ENCODE measurements around the gene GUCY1B1. TPM values are rescaled to one million over a fixed set of nuclear protein-coding genes. Genes with fewer than 3 reads are reported as not detected.
"Not testable (repeated sequence)": the region's sequence is repeated elsewhere in the genome, so short reads cannot be mapped to it uniquely, and the experiment has no call there.

Gene GUCY1B1
- total RNA-seq, 1 donor from 2014 or later, result 31.3 TPM

DNA sequence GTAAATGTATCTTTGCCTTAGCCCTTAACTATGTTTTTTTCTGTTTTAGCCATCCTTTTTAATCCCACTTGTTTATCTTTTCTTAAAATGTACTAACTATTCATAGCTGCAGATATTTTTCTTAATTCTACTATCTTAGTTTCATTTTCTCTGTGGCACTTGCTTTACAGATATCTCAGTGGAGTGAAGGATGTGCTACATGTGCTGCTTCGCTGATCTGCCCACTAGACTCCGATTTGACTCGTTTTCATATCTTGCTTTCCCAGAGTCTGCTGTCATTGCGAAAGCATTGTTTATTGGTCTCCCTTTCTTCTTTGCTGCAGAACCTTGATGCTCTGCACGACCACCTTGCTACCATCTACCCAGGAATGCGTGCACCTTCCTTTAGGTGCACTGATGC is 30.6 kb downstream of the GUCY1B1 start:
- no peak for ATAC-seq
- no peak for DNase-seq
- intact Hi-C loops (cut with micrococcal nuclease), result loop anchor here (10.0 kb wide), 1 partner anchor 385 kb away; no protein-coding TSS in a partner anchor

DNA sequence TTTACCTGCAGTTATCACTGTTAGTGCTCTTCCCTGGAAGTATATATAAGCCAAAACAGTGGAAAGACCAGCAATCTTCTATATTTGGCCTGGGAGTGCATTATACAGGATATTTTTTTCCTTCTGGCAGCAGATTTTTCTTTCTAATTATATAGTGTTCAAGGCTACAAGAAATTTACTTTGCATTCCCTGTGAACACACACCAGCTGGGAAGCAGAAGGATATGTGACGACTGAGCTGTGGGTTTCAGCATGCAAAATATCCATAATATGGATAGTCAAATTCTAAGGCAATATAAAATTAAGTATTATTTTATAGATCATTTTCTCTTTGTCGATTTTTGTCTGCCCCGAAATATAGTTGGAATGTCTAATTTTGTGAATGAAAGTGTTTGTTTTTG is 31.2 kb downstream of the GUCY1B1 start:
- DNase-seq (no peak), ATAC-seq (no peak)
- intact Hi-C loops (cut with micrococcal nuclease), result loop anchor here (10.0 kb wide), 1 partner anchor 385 kb away; no protein-coding TSS in a partner anchor

DNA sequence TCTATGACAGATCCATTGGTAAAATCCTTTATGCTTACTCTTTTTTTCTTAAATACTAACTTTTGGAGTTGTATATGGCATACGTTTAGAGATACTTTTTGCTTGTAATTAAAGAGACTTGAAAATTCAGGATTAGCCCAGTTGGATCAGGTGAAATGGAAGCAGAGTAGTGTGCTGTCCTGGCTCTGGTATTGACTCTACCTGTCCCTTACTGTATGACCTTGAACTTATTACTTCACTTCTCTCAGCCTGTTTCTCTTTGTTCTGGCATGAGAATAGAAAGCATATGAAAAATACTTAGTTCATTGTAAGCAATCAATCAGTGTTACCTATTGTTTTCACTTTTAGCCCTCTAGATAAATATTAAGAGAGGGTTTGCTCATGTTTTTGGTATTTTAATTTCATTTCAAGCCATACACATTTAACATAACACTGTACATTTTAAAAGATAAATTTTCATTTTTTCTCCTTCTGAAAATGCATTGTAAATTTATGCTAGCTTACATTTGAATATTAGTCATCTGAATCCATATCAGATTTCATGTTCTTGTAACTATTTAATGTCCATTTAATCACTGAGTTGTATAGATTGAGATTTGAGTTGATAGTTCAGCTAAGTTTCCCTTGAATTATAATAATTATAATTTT is 35.9 kb downstream of the GUCY1B1 start:
- no peak for ATAC-seq
- intact Hi-C loops (cut with micrococcal nuclease), result no loop called here

DNA sequence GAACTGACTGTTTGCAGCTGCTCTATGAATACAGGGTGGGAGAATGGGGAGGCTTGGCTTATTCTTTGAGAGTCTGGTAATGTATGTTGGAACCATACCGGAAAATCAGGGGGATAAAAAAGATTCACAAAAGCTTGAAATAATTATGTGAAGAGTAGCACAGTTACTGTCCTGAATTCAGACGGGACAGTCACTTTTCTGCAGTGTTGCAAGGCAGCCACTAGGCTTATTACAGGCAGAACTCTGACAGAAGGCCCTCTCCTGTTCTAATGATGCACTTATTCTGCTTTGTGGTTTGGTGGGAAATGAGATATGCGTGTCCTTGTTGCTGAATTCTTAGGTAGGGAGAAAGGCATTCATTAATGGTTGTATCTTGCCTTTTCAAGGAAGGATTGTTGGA is 37.2 kb downstream of the GUCY1B1 start:
- DNase-seq, result no peak
- no peak for ATAC-seq
- intact Hi-C loops (cut with micrococcal nuclease), result no loop called here

More for the DNA sequence above, 35.9 kb downstream of the GUCY1B1 start:
- no peak for DNase-seq

DNA sequence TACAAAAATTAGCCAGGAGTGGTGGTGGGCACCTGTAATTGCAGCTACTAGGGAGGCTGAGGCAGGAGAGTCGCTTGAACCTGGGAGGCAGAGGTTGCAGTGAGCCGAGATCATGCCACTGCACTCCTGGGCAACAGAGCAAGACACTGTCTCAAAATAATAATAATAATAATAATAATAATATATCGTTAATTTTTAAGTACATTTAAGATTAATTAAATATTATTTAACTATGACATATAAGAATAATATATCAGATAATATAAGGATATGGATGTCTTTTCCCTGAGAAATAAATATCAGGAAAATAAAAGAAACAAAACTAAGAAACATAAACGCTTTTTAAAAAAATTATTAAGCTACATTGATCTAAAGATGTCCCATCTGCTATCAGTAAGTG is 38.8 kb downstream of the GUCY1B1 start:
- DNase-seq; ATAC-seq; intact Hi-C loops (cut with micrococcal nuclease): not testable (repeated sequence)

DNA sequence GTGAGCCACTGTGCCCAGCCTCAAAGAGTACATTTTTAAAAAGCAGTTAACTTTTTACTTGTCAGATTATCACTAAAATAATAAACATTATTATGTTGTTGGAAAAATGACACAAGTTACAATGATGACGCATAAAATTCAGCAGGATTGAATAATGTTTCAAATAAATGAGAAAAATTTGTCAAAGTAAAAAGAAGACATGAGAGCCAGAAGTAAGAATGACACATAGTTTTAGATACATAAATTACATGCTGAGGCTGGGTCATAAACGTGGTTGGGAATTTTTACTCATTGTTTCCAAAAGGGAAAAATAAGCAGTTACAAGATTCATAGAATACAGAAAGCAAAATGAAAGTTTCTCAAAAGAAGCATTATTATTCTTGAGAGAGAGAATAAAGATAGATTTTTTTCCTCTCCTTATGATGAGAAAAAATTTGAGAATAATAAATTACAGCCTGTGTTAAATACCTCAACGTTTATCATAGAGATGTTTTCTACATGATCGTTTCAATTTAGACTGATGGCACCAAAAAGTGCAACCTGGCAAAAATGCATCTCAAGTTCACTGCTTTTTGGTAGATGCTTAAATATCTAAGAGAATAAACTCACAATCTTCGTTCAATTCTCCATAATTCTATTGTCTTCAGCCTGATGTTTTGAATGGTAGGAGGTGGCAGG is 40.4 kb downstream of the GUCY1B1 start:
- intact Hi-C loops (cut with micrococcal nuclease), result no loop called here
- DNase-seq, result no peak
- no peak for ATAC-seq

DNA sequence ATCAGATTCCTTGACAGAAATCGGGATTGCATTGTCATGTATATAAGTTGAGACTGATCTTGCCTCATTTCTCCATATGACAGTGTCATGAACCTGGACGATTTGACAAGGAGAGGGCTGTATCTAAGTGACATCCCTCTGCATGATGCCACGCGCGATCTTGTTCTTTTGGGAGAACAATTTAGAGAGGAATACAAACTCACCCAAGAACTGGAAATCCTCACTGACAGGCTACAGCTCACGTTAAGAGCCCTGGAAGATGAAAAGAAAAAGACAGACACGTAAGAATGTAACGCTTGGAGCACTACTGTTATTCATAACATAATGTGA is 40.9 kb downstream of the GUCY1B1 start:
- ATAC-seq (no peak), DNase-seq (no peak)
- intact Hi-C loops (cut with micrococcal nuclease), result loop anchor here (10.0 kb wide), 1 partner anchor 155 kb away; the partner anchor contains the start of gene CTSO

DNA sequence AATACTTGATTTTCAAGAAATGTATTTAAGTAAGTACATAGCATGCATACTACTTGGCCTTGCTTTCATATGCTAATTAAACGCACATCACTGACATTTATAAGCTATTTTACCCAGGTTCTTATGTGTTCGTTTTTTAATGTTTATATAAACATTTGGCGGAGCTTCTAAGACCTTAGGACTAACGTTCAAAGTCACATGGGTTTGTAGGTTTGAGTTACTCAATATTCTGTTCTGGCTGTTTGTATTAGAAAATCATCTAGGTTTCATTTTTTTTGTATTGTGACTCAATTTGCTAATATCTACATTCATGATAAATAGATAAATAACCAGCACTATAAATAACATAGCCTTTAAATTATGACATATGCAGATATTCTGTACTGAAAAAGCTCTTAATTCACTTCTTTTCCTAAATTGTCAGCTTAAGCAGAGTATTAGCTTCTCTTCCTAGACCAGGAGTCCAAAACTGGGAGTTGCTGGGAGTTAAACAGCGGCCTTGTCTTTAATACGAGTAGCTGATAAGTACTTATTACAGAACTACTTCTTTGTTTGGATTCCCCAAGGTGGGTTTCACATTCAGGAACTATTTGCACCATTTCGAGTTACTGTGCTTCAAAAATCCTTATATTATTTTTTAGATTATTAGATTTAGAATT is 42.0 kb downstream of the GUCY1B1 start:
- DNase-seq (no peak), ATAC-seq (no peak)
- intact Hi-C loops (cut with micrococcal nuclease), result loop anchor here (10.0 kb wide), 1 partner anchor 154 kb away; the partner anchor contains the start of gene CTSO

DNA sequence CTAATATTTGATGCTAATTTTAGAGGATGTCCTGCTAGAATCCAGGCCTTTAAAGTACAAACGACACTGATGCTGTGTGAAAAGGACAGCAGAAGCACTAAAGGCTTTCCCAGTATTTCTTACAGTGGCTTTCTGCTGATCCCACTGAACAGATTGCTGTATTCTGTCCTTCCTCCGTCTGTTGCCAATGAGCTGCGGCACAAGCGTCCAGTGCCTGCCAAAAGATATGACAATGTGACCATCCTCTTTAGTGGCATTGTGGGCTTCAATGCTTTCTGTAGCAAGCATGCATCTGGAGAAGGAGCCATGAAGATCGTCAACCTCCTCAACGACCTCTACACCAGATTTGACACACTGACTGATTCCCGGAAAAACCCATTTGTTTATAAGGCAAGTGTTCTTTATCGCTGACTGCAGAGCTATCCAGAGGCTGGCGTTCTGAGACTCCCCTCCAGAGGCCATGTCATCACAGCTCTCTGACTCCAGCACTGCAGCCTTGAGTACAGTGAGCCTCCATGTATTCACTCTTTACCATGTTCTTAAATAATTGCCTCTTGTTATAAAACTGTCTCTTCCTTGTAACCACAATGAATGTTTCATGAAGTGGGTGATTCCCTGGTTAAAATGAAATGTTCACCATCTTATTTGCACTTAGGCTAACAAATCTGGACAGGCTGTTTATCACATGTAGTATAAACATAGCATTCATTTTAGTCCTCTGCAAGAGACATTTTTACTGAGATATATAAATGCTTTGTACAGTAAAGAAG is 43.6 kb downstream of the GUCY1B1 start:
- ATAC-seq (no peak), DNase-seq (no peak)
- intact Hi-C loops (cut with micrococcal nuclease), result loop anchor here (10.0 kb wide), 1 partner anchor 152 kb away; the partner anchor contains the start of gene CTSO

DNA sequence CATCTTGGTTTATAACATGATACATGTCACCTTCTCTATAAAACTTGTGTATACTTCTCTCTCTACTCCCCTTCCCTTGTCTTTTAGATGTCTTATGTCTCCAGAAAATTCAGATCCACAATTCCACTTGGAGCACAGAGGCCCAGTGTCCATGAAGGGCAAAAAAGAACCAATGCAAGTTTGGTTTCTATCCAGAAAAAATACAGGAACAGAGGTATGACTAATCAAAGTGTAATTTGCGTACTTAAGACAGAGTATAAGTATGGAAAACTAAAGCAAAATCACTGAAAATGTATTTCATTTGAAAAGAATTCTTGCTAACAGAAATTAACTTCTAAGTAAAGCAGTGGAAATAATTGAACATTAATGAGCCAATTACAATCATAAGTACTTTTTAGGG is 46.2 kb downstream of the GUCY1B1 start:
- ATAC-seq (no peak), DNase-seq (no peak)
- intact Hi-C loops (cut with micrococcal nuclease), result loop anchor here (10.0 kb wide), 1 partner anchor 150 kb away; the partner anchor contains the start of gene CTSO

DNA sequence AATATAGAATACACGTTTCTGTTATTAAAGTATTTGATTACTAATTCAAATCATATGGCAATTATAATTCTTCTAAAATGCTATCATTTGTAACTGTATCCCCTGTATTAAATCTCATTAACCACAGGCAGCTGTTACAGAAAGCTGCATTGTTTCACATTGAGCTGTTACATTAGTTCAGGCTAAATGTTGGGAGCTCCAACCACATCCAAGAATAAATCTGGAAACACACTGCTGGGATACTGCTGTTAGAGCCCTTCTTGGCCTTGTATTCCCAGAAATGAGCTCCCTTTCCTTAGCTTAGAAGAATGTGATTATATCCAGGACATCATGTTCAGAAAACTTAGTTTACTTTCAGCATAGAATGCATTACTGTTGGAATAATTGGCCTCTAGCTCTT is 48.2 kb downstream of the GUCY1B1 start:
- DNase-seq (no peak), ATAC-seq (no peak)
- intact Hi-C loops (cut with micrococcal nuclease), result loop anchor here (10.0 kb wide), 1 partner anchor 148 kb away; the partner anchor contains the start of gene CTSO

DNA sequence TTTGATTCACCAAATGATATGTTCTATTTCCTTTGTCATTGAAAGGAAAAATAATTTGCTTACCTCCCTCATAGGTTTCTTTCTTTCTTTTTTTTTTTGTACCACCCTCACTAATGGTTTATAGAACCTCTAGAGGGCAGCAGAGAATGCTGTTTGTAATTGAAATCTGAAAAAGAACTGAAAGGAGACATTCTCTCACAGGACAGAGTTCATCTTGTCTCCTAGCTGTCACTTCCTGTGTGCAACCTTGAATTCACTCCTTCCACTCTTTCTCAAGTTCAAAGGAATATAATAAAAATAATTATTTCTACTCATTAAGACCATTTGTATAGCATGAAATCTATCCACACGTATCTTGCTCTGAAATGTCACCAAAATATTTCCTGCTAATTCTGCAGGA is 51.0 kb downstream of the GUCY1B1 start:
- DNase-seq (no peak), ATAC-seq (peak; percentile 61)
- intact Hi-C loops (cut with micrococcal nuclease), result loop anchor here (10.0 kb wide), 1 partner anchor 145 kb away; the partner anchor contains the start of gene CTSO

DNA sequence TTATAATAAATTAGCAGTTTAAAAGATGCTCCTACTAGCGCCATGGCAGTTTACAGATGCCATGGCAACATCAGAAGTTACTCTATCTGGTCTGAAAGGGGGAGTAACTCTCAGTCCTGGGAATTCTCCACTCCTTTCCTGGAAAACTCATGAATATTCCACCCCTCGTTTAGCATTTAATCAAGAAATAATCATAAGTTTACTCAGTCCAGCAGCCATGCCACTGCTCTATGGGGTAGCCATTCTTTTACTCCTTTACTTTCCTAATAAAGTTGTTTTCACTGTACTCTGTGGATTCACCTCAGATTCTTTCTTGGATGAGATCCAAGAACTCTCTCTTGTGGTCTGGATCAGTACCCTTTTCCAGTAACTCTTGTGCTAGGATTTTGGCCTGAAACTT is 52.3 kb downstream of the GUCY1B1 start:
- no peak for ATAC-seq
- intact Hi-C loops (cut with micrococcal nuclease), result no loop called here
- no peak for DNase-seq

DNA sequence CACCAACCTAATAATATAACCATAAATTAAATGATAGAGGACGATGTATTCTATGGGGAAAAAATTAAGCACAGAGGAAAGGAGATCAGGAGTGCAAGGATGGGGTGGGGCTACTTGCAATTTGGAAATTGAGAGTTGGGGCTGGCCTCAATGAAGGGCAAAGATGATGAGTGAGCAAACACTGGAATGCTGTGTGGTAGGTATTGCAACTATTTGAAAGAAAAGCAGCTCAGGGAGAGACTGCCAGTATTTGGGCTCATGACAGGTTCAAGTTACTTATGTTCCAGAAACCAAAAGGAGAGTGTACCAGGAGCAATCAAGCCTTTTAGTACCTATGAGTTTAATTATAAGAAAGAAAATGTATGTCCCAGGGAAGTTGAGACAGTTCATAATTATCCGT is 59.8 kb downstream of the GUCY1B1 start:
- intact Hi-C loops (cut with micrococcal nuclease), result no loop called here
- ATAC-seq (no peak), DNase-seq (no peak)

DNA sequence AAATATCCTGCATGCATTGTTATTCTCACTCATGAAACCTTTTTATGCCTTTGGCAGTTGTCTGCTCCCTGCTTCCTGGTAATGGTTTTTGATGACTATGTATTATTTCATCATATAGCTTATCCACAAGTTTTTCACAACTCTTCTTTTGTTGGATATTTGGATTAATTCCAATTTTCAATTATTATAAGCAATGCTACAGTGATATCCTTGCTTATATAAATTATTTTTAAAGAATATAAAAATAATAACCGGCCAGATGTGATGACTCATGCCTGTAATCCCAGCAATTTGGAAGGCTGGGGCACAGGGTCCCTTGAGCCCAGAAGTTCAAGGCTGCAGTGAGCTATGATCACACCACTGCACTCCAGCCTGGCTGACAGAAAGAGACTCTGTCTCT is 60.2 kb downstream of the GUCY1B1 start:
- ATAC-seq (peak; percentile 51), DNase-seq (no peak)
- intact Hi-C loops (cut with micrococcal nuclease), result no loop called here

DNA sequence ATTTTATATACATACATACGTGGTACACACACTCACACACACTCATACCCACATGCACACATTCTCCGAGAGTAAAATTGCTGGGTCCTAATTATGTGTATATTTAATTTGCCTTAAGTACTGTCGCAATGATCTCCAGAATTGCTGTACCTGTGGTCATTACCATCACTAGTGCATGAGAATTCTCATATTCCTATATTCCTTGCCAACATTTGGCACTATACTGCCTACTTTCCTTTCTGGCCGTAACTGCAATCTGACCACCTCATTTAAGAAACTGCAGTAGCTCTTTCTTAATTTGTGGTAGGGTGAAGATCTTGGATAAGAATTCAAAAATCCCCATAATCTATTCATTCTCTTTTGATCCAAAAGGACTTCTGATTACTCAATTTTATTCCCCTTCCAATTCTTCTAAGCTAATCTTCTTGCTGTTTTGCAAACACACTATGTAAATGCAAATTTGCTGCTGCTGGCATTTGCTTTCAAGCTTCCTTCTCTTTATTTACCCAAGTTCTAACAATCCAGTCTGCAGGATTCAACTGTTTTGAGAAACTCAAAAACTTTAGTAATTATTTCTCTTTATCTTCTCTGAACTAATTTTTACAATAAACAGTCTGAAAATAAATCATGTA is 62.2 kb downstream of the GUCY1B1 start:
- DNase-seq, result no peak
- ATAC-seq, result no peak
- intact Hi-C loops (cut with micrococcal nuclease), result no loop called here

DNA sequence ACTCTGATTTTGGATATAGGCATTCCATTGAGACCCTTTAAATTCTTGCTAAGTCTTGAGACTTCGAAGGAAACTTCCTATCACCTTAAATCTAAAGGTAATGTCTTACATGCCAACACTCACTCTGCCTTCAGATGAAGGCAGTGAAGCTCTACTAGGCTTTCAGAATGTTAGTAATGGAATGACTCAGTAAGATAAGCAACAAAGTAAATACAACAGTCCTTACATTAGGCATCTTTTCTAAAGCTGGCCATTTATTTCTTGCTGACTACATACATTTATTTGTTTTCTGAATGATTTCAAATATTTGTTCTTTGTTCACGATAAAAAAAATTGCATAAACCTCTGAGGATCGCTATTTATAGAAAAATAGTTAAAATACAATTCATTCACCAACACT is 63.8 kb downstream of the GUCY1B1 start:
- DNase-seq, result no peak
- intact Hi-C loops (cut with micrococcal nuclease), result no loop called here
- ATAC-seq, result no peak

DNA sequence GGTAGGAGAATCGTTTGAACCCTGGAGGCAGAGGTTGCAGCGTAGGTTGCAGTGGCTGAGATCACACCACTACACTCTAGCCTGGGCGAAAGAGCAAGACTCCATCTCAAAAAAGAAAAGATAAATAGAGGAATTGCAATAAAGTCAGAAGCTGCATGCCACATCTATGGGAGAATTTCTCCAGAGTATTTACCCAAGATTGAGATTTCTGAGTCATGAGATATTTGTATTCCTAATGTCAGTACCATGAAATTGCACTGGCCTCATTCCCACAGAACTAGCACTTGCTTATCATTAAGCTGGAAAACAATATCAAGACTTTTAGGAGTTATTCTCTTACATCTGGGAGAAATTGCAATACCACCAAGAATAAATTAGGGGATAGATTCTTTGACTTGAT is 69.8 kb downstream of the GUCY1B1 start:
- ATAC-seq (no peak), DNase-seq (no peak)
- intact Hi-C loops (cut with micrococcal nuclease), result no loop called here

DNA sequence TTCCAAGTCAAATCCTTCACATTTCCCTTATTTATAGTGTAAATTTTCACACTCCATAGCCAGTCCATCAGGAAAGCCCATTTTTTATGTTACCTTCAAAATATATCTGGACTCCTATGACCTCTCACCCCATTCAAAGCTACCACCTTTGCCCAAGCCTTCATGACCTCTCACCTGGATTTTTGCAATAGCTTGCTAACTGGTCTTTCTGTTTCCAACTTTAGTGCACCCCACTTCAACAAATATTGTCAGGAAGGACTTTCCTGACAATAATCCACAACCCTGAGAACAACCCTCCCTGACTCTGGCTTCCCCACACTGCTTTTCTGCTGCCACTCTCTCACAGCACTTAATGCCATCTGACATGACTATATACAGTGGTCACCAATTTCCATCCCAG is 73.8 kb downstream of the GUCY1B1 start:
- ATAC-seq (no peak), DNase-seq (no peak)
- intact Hi-C loops (cut with micrococcal nuclease), result no loop called here
